ENCODE results near the gene HMGXB4. TPM values are rescaled to one million over a fixed set of nuclear protein-coding genes. Genes with fewer than 3 reads are reported as not detected.

Gene HMGXB4
- total RNA-seq, 4 donors from 2014 or later, result 12.4 to 19.9 (median 17.0) TPM

GRCh38 chr22:35343664-35344550 is 86.6 kb downstream of the HMGXB4 start:
- H3K4me3 ChIP-seq, result no peak overlapping the region
- TF ChIP-seq POLR2A (IDR thresholded peaks at IDR 0.05; ENCODE audit: low read depth) (no peak), EP300 (IDR thresholded peaks at IDR 0.05) (no peak), POLR2AphosphoS5 (IDR thresholded peaks at IDR 0.05) (no peak), CTCF (IDR thresholded peaks at IDR 0.05) (no peak)
- H3K27ac ChIP-seq (replicated peaks in 1 of 4), result no peak overlapping the region
- H3K9me3 ChIP-seq, result no peaks in the 10 kb centered on the region
- no peaks in the 10 kb centered on the region for H3K4me1 ChIP-seq
- 93% methylated on average over 25 of the region's 26 CpGs for WGBS
- H3K36me3 ChIP-seq, result peaks cover 30 to 97% (median 93%) of the 10 kb centered on the region in 4 donors
- no peak for DNase-seq (ENCODE audit: extremely low spot score)
- no peaks in the 10 kb centered on the region for H3K27me3 ChIP-seq
- intact Hi-C loops (cut with DNase I), result loop anchor here (10.0 kb wide), 1 partner anchor 71 kb away; no protein-coding TSS in a partner anchor

- WGBS, result 95% methylated on average over 13 of the region's 14 CpGs
- H3K36me3 ChIP-seq, result peaks cover 29 to 87% (median 82%) of the 10 kb centered on the region in 4 donors
- H3K9me3 ChIP-seq, result no peaks in the 10 kb centered on the region
- no peak overlapping the region for H3K4me3 ChIP-seq
- no peak for DNase-seq (ENCODE audit: extremely low spot score)
- TF ChIP-seq CTCF (IDR thresholded peaks at IDR 0.05) (no peak), EP300 (IDR thresholded peaks at IDR 0.05) (no peak), POLR2A (IDR thresholded peaks at IDR 0.05; ENCODE audit: low read depth) (no peak), POLR2AphosphoS5 (IDR thresholded peaks at IDR 0.05) (no peak)
- H3K27ac ChIP-seq (replicated peaks in 1 of 4), result no peak overlapping the region
- intact Hi-C loops (cut with DNase I), result loop anchor here (10.0 kb wide), 1 partner anchor 70 kb away; no protein-coding TSS in a partner anchor
- peaks cover 2 to 10% (median 9%) of the 10 kb centered on the region in 4 donors for H3K4me1 ChIP-seq
- no peaks in the 10 kb centered on the region for H3K27me3 ChIP-seq
Observed at GRCh38 chr22:35344956-35345690, 87.8 kb downstream of the HMGXB4 start.

Small RNA genes within 50 kb of the gene (small RNA-seq; reads per million reads assigned to genes)
- 0.19 to 0.83 (median 0.68) reads per million in 3 donors for gene MIR3909
- gene MIR6069, result 0 reads per million in 3 donors
- gene RNU7-167P, result 0 reads per million in 3 donors

Other genes with a start within 250 kb of the HMGXB4 start
- not detected for gene ISX, start 191.3 kb upstream of the HMGXB4 start, total RNA-seq
- gene TOM1, start 42.4 kb downstream of the HMGXB4 start, total RNA-seq, result 10 to 100 TPM; 22.8 to 44.6 (median 35.8) TPM
- 100 to 1,000 TPM in 1 of 4 donors, 10 to 100 TPM in 2, 1 to 10 TPM in 1; 8.7 to 603 (median 13.0) TPM for gene HMOX1, start 123.6 kb downstream of the HMGXB4 start, total RNA-seq
- 10 to 100 TPM in 3 of 4 donors, 1 to 10 TPM in 1; 9.1 to 22.2 (median 16.4) TPM for gene MCM5, start 142.6 kb downstream of the HMGXB4 start, total RNA-seq

Data from esophagus muscularis mucosa (tissue), 4 donors.